GM18858 (cell line): Measurements from ENCODE around the gene ZSCAN22.
"Not testable (repeated sequence)": the region's sequence is repeated elsewhere in the genome, so short reads cannot be mapped to it uniquely, and the experiment has no call there.

Source experiments
- ATAC-seq: cut with Tn5 transposase; IDR thresholded peaks from one replicate; pipeline ENCODE4 v1.9.1; 2021; ENCODE audit not compliant: unreplicated experiment

Gene ZSCAN22

GRCh38 chr19:58368561-58369360, 42.0 kb downstream of the ZSCAN22 start:
- ATAC-seq = no peak

GRCh38 chr19:58372311-58373133, 45.7 kb downstream of the ZSCAN22 start:
- ATAC-seq = no peak

- ATAC-seq = no peak
These were observed 47.4 kb downstream of the ZSCAN22 start for GRCh38 chr19:58374200-58374599.

- ATAC-seq = not testable (repeated sequence)
These were observed 49.9 kb downstream of the ZSCAN22 start for GRCh38 chr19:58376724-58377123.

GRCh38 chr19:58379246-58379645, 52.5 kb downstream of the ZSCAN22 start:
- no peak for ATAC-seq

GRCh38 chr19:58380037-58380661, 53.4 kb downstream of the ZSCAN22 start:
- ATAC-seq = no peak

GRCh38 chr19:58380662-58381459, 54.1 kb downstream of the ZSCAN22 start, which contains the start of gene ZNF837:
Gene ZNF837 (minus strand): TSS chr19:58381030. CDS start chr19:58369332, 11,698 bp downstream.
- peak; percentile 73 for ATAC-seq

- ATAC-seq = no peak
These were observed 54.8 kb downstream of the ZSCAN22 start for GRCh38 chr19:58381460-58382212.

GRCh38 chr19:58382997-58383603, 56.3 kb downstream of the ZSCAN22 start:
- ATAC-seq = no peak

GRCh38 chr19:58385313-58385890, 58.6 kb downstream of the ZSCAN22 start:
- no peak for ATAC-seq

- ATAC-seq = no peak
These were observed 59.2 kb downstream of the ZSCAN22 start for GRCh38 chr19:58385891-58386575.

- ATAC-seq = peak; percentile 79
These were observed 60.0 kb downstream of the ZSCAN22 start, which contains the start of gene RPS5 for GRCh38 chr19:58386576-58387337. Gene RPS5 (plus strand): TSS chr19:58387269. CDS start chr19:58388138, 869 bp downstream.

GRCh38 chr19:58387338-58388174, 60.8 kb downstream of the ZSCAN22 start:
- ATAC-seq = no peak

GRCh38 chr19:58388175-58388526, 61.4 kb downstream of the ZSCAN22 start:
- no peak for ATAC-seq
